K562 (cell line): ENCODE measurements around the gene ZNF74. TPM values are rescaled to one million over a fixed set of nuclear protein-coding genes. Genes with fewer than 3 reads are reported as not detected.

Experiments used
- EZH2 ChIP-seq: IDR thresholded peaks from 2 replicates; pipeline ENCODE4 v1.6.1; 2012; ENCODE audit warnings: low read depth, mild to moderate bottlenecking, inconsistent platforms, low read length, borderline replicate concordance
- NONO ChIP-seq, 2 experiments: fragments of 200-400 bp in 1 of 2; fragments of 450-650 bp in 1 of 2; formaldehyde crosslinking in 1 of 2; IDR thresholded peaks; 2 replicates each; pipeline ENCODE4 v1.6.1; 2017; ENCODE audit warnings: low read depth in 2 of 2, mild to moderate bottlenecking in 2 of 2, moderate library complexity in 2 of 2, low read length in 1 of 2
- PHB ChIP-seq: fragments of 250-450 bp; sonication (Bioruptor Pico); IDR thresholded peaks from 2 replicates; pipeline ENCODE4 v1.5.0; 2021
- PTRF ChIP-seq: fragments of 450-650 bp; IDR thresholded peaks from 2 replicates; pipeline ENCODE4 v1.6.1; 2016; ENCODE audit warnings: mild to moderate bottlenecking, missing genetic modification characterization, missing compliant biosample characterization
- TBP ChIP-seq: optimal IDR thresholded peaks from 2 replicates; pipeline ENCODE3; 2011; ENCODE audit warnings: low read depth, low read length, improper control_type of control experiment
- USF1 ChIP-seq: sonication (generic); formaldehyde crosslinking; IDR thresholded peaks from 2 replicates; pipeline ENCODE4 v1.9.0; 2022; ENCODE audit warnings: mild to moderate bottlenecking, missing genetic modification reagents
- ZBTB43 ChIP-seq: sonication (generic); formaldehyde crosslinking; IDR thresholded peaks from 2 replicates; pipeline ENCODE4 v1.8.0; 2023; ENCODE audit warnings: mild to moderate bottlenecking, missing genetic modification reagents
- ZNF23 ChIP-seq: fragments of 250-450 bp; sonication (Bioruptor Pico); IDR thresholded peaks from 2 replicates; pipeline ENCODE4 v1.4.0; 2020; ENCODE audit warnings: mild to moderate bottlenecking
- polyA plus RNA-seq, 8 experiments: library from polyadenylated mRNA; depleted of rRNA in 4 of 8; stranded (reverse) in 5 of 8; unstranded in 3 of 8; fragments of >200 nt; fragmentation: Nextera tagmentation in 2 of 8; fragmentation: Illumina TruSeq in 1 of 8; extraction: Ambion mirVana in 2 of 8; extraction: Trizol in 1 of 8; gene quantifications; 2 replicates each; pipeline versions ENCODE4 v1.2.1 to v1.2.3, GENCODE V29; 2011 to 2014; ENCODE audit warnings: inconsistent platforms in 1 of 8, missing spikeins in 1 of 8
- total RNA-seq, 7 experiments: library from RNA; depleted of rRNA in 6 of 7; stranded (reverse); fragments of >200 nt in 6 of 7; fragmentation: Illumina TruSeq in 2 of 7; extraction: Trizol in 2 of 7; gene quantifications; 2 replicates each; pipeline versions ENCODE4 v1.2.1 to v1.2.3, GENCODE V29; 2011 to 2021; ENCODE audit warnings: low replicate concordance in 1 of 7

Gene ZNF74
- total and polyA plus RNA-seq, 9 of the 15 experiments (the other 6 are each of a cell fraction or from before 2014, with no cell fraction given): 2.4 to 53.5 (median 31.5) TPM

GRCh38 chr22:20435436-20436306, 41.7 kb downstream of the ZNF74 start (continued):
- TF ChIP-seq ZBTB43 (CRISPR knock-in tag): no peak
- 0 out of 2 replicates have a peak, but pooled peaks have one; percentile 13 for TF ChIP-seq PHB (CRISPR knock-in tag)
- peak; percentile 14 for TF ChIP-seq TBP
- TF ChIP-seq ZNF23 (CRISPR knock-in tag): no peak
- TF ChIP-seq EZH2: peak; percentile 90
- peak; percentile 20 for TF ChIP-seq USF1 (CRISPR knock-in tag)
- TF ChIP-seq NONO (IDR thresholded peaks at IDR 0.05; ENCODE audit: low read depth in 2 of 2, low read length in 1 of 2): no peak
- no peak for TF ChIP-seq PTRF (tag)
